Spinal cord (tissue), 10 donors: ENCODE results near the gene OR11L1. TPM values are rescaled to one million over a fixed set of nuclear protein-coding genes. Genes with fewer than 3 reads are reported as not detected.

Experiments
- DNase-seq, 6 donors: peaks; one replicate each; pipeline versions ENCODE4 v3.0.0 to v3.0.0-alpha.2; 2013 to 2015; ENCODE audit warnings: low spot score in 6 of 6, low read depth in 4 of 6
- H3K27ac ChIP-seq: one replicate; pipeline ENCODE4 v1.5.1; 2013; ENCODE audit warnings: low read depth, low read length, control low read depth
- H3K27me3 ChIP-seq: one replicate; pipeline ENCODE4 v1.6.1; 2013; ENCODE audit warnings: low read length; ENCODE audit not compliant: control insufficient read depth, insufficient read depth
- H3K36me3 ChIP-seq: one replicate; pipeline ENCODE4 v1.6.1; 2013; ENCODE audit warnings: low read length; ENCODE audit not compliant: control insufficient read depth, insufficient read depth
- H3K4me1 ChIP-seq: one replicate; pipeline ENCODE4 v1.6.1; 2013; ENCODE audit warnings: low read length; ENCODE audit not compliant: control insufficient read depth, insufficient read depth
- H3K4me3 ChIP-seq: one replicate; pipeline ENCODE4 v1.5.1; 2013; ENCODE audit warnings: low read depth, low read length, control low read depth
- H3K9me3 ChIP-seq: one replicate; pipeline ENCODE4 v1.6.1; 2013; ENCODE audit warnings: low read length; ENCODE audit not compliant: control insufficient read depth, insufficient read depth
- WGBS: methylation state at CpG from one replicate; pipeline ENCODE4 v1.1.5; 2013; ENCODE audit warnings: missing lambda C conversion rate; ENCODE audit not compliant: insufficient coverage; 5-methylcytosine and 5-hydroxymethylcytosine counted together
- polyA plus RNA-seq, 2 donors: library from polyadenylated mRNA; unstranded; fragments of 120-200 nt; gene quantifications; one replicate each; pipeline ENCODE4 v1.2.1, GENCODE V29; 2013; ENCODE audit not compliant: insufficient read length in 2 of 2
- total RNA-seq, 2 donors: library from RNA; depleted of rRNA in 1 of 2; stranded (reverse); fragments of 120-200 nt in 1 of 2; fragments of >200 nt in 1 of 2; gene quantifications; one replicate each; pipeline versions ENCODE4 v1.2.3 to v1.2.4, GENCODE V29; 2013 to 2014
- donor health status: healthy.

Gene OR11L1
- total and polyA plus RNA-seq, 4 donors: not detected

DNA sequence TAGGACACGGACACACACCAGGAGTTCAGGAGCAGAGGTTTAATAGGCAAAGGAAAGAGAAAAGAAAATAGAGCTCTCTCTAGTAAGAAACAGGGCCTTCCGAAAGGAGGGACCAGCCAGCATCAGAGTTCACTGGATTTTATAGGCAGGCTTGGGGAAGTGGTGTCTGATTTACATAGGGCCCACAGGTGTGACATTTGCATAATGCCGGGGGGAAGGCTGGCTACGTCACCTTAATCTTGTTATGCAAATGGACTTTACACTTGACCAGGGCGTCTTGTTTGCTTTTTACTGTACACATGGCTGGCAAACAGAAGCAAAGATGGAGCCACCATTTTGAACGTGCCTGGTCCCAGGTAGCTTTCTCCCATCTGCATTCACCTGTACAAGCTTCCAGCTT, 17.7 kb downstream of the OR11L1 start, which contains the start of gene OR14A16:
Gene OR14A16 (minus strand): TSS at position 97 of the 400 bp plus-strand sequence. CDS start 8,390 bp downstream, outside the sequence.
- H3K27ac ChIP-seq: no peak within 1 kb of the TSS
- no peaks in the 10 kb centered on the region for H3K27me3 ChIP-seq
- 72% methylated on average over 4 of the region's 6 CpGs for WGBS

DNA sequence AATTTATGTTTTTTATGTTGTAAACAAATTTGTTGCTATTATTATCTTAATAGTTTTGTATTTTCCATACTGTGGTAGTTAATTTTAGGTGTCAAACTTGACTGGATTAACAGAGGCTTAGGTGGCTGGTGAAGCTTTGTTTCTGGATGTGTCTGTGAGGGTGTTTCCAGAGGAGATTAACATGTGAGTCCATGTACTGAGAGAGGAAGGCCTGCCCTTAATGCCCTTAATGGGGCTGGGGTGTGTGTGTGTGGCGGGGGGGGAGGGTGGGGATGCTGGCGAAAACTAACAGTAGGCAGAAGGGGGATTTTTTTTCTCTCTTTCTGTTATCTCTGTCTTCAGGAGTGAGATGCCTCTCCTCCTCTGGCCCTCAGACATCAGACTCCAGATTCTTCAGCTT, 19.6 kb downstream of the OR11L1 start:
- Histone ChIP-seq H3K4me1 (no peaks in the 10 kb centered on the region), H3K27ac (no peak overlapping the region), H3K9me3 (no peaks in the 10 kb centered on the region), H3K36me3 (no peaks in the 10 kb centered on the region), H3K4me3 (no peak overlapping the region), H3K27me3 (no peaks in the 10 kb centered on the region)
- DNase-seq: no peak
- no CpG with 5 or more reads among the region's 2 CpGs for whole genome bisulfite sequencing

More for the DNA sequence above, 17.7 kb downstream of the OR11L1 start, which contains the start of gene OR14A16:
- no peaks in the 10 kb centered on the region for H3K36me3 ChIP-seq
- no peaks in the 10 kb centered on the region for H3K4me1 ChIP-seq
- H3K4me3 ChIP-seq: no peak within 1 kb of the TSS
- DNase-seq: no peak
- H3K9me3 ChIP-seq: no peaks in the 10 kb centered on the region

DNA sequence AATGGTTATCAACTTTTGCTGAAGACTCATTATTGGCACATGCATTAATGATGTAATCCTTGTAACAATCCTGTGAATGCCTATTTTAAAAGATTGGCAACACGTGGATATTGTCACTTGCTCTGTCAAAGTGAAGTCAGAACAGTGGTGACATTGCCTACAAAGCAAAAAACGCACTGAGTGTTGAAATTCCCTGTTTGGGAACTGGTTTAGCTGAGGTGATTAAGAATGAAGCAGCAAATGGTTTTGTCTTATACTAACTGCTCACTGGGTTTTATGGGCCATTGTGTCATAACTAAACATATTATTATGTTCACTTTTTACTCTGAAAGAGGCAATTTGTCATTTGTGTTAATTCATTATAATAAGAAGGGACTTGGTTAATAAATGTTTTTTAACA, 29.1 kb downstream of the OR11L1 start:
- no peak for DNase-seq
- Histone ChIP-seq H3K9me3 (no peaks in the 10 kb centered on the region), H3K27ac (no peak overlapping the region), H3K4me3 (no peak overlapping the region), H3K36me3 (no peaks in the 10 kb centered on the region), H3K4me1 (no peaks in the 10 kb centered on the region), H3K27me3 (no peaks in the 10 kb centered on the region)
- WGBS: 40% methylated on average over 1 of the region's 2 CpGs

DNA sequence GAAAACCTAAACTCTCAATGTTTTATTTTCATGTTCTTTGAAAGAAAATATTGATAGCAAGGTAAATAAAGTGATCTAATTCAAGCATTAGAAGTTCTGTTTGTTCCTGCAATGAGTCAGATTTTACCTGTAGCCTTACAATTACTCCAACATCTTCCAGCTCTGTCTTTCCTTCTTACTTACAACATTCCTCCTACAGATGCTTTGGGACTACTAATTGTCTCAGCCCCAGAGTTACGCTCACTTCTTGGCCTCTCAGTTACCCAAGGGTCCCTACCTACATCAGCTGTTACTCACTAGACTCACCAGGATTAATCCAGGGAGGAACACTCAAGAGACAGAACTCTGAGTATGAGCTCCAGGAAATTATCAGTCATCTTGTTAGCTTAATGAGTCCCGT, 44.2 kb downstream of the OR11L1 start:
- Histone ChIP-seq H3K27ac (no peak overlapping the region), H3K4me3 (no peak overlapping the region), H3K27me3 (no peaks in the 10 kb centered on the region), H3K4me1 (no peaks in the 10 kb centered on the region), H3K9me3 (peaks cover 2% of the 10 kb centered on the region), H3K36me3 (no peaks in the 10 kb centered on the region)
- DNase-seq: peak in 1 of 6 donors; percentile 2
- WGBS: 0% methylated on average over 1 of the region's 2 CpGs

Other genes with a start within 250 kb of the OR11L1 start
- gene OR2G3, start 236.3 kb downstream of the OR11L1 start, total RNA-seq: not detected
- not detected for gene OR2G3, start 236.3 kb downstream of the OR11L1 start, polyA plus RNA-seq
- gene OR13G1, start 162.2 kb downstream of the OR11L1 start, total RNA-seq: not detected
- gene OR13G1, start 162.2 kb downstream of the OR11L1 start, polyA plus RNA-seq: not detected
- not detected for gene OR6F1, start 125.2 kb downstream of the OR11L1 start, total RNA-seq
- not detected for gene OR6F1, start 125.2 kb downstream of the OR11L1 start, polyA plus RNA-seq
- not detected for gene OR14K1, start 103.3 kb downstream of the OR11L1 start, total RNA-seq
- gene OR14K1, start 103.3 kb downstream of the OR11L1 start, polyA plus RNA-seq: not detected
- not detected for gene OR14A2, start 93.8 kb downstream of the OR11L1 start, total RNA-seq
- gene OR14A2, start 93.8 kb downstream of the OR11L1 start, polyA plus RNA-seq: not detected
- not detected for gene OR1C1, start 81.3 kb downstream of the OR11L1 start, total RNA-seq
- not detected for gene OR1C1, start 81.3 kb downstream of the OR11L1 start, polyA plus RNA-seq
- not detected for gene OR14A16, start 17.8 kb downstream of the OR11L1 start, total RNA-seq
- gene OR14A16, start 17.8 kb downstream of the OR11L1 start, polyA plus RNA-seq: not detected
- gene TRIM58, start 15.3 kb upstream of the OR11L1 start, total RNA-seq: 10 to 100 TPM in 1 of 2 donors, 1 to 10 TPM in 1; 4.7 to 13.9 TPM
- gene TRIM58, start 15.3 kb upstream of the OR11L1 start, polyA plus RNA-seq: 10 to 100 TPM in 1 of 2 donors, 1 to 10 TPM in 1; 8.9 to 14.4 TPM
- gene OR2W3, start 53.7 kb upstream of the OR11L1 start, total RNA-seq: 1 to 10 TPM; 2.1 to 4.8 TPM
- gene OR2W3, start 53.7 kb upstream of the OR11L1 start, polyA plus RNA-seq: 1 to 10 TPM; 5.6 to 7.8 TPM
- gene OR2T8, start 78.4 kb upstream of the OR11L1 start, total RNA-seq: under 1 TPM; 0.20 to 0.39 TPM
- gene OR2T8, start 78.4 kb upstream of the OR11L1 start, polyA plus RNA-seq: 1 to 10 TPM; 1.7 to 2.1 TPM
- gene OR2AJ1, start 83.0 kb upstream of the OR11L1 start, total RNA-seq: under 1 TPM in 1 of 2 donors, not detected in 1; 0.10 TPM
- gene OR2AJ1, start 83.0 kb upstream of the OR11L1 start, polyA plus RNA-seq: not detected
- 1 to 10 TPM in 1 of 2 donors, under 1 TPM in 1; 0.44 to 1.2 TPM for gene OR2L8, start 107.0 kb upstream of the OR11L1 start, total RNA-seq
- gene OR2L8, start 107.0 kb upstream of the OR11L1 start, polyA plus RNA-seq: not detected
- gene OR2AK2, start 123.3 kb upstream of the OR11L1 start, total RNA-seq: 1 to 10 TPM in 1 of 2 donors, under 1 TPM in 1; 0.44 to 1.1 TPM
- not detected for gene OR2AK2, start 123.3 kb upstream of the OR11L1 start, polyA plus RNA-seq
- under 1 TPM; 0.17 to 0.89 TPM for gene OR2L5, start 171.8 kb upstream of the OR11L1 start, total RNA-seq
- gene OR2L5, start 171.8 kb upstream of the OR11L1 start, polyA plus RNA-seq: under 1 TPM in 1 of 2 donors, not detected in 1; 0.09 TPM
- gene OR2L2, start 188.2 kb upstream of the OR11L1 start, total RNA-seq: under 1 TPM; 0.39 to 0.50 TPM
- under 1 TPM; 0.27 to 0.44 TPM for gene OR2L2, start 188.2 kb upstream of the OR11L1 start, polyA plus RNA-seq
- gene OR2L3, start 204.9 kb upstream of the OR11L1 start, total RNA-seq: under 1 TPM; 0.11 to 0.79 TPM
- under 1 TPM; 0.24 to 0.42 TPM for gene OR2L3, start 204.9 kb upstream of the OR11L1 start, polyA plus RNA-seq